Muscle layer of colon (tissue), 2 donors: ENCODE data around the gene EVL.

Source experiments
- H3K27ac ChIP-seq: one replicate; pipeline ENCODE4 v1.7.0; 2013; ENCODE audit warnings: low read depth, mild to moderate bottlenecking, low read length, moderate library complexity
- H3K27me3 ChIP-seq, 2 donors: one replicate each; pipeline ENCODE4 v1.7.0; 2013; ENCODE audit warnings: low read length in 2 of 2, mild to moderate bottlenecking in 2 of 2; ENCODE audit not compliant: insufficient read depth in 2 of 2, control insufficient read depth in 1 of 2
- H3K36me3 ChIP-seq: one replicate; pipeline ENCODE4 v1.7.0; 2013; ENCODE audit warnings: mild to moderate bottlenecking, low read length; ENCODE audit not compliant: insufficient read depth
- H3K4me1 ChIP-seq: one replicate; pipeline ENCODE4 v1.7.0; 2013; ENCODE audit warnings: mild to moderate bottlenecking, low read length; ENCODE audit not compliant: insufficient read depth
- H3K4me3 ChIP-seq, 2 donors: one replicate each; pipeline ENCODE4 v1.7.0; 2013; ENCODE audit warnings: low read length in 2 of 2, low read depth in 1 of 2, mild to moderate bottlenecking in 1 of 2, moderate library complexity in 1 of 2
- H3K9ac ChIP-seq: one replicate; pipeline ENCODE4 v1.7.0; 2013; ENCODE audit warnings: low read length
- H3K9me3 ChIP-seq: one replicate; pipeline ENCODE4 v1.7.0; 2013; ENCODE audit warnings: mild to moderate bottlenecking, low read length
- donor health status: abdominal sarcoma.
- donor health status: Adenocarcinoma of cecum.

Gene EVL

GRCh38 chr14:100115726-100116125 is 50.5 kb downstream of the EVL start:
- Histone ChIP-seq H3K9me3 (no peaks in the 10 kb centered on the region), H3K9ac (no peak overlapping the region), H3K36me3 (no peaks in the 10 kb centered on the region), H3K27ac (no peak overlapping the region), H3K27me3 (no peaks in the 10 kb centered on the region), H3K4me1 (no peaks in the 10 kb centered on the region), H3K4me3 (no peak overlapping the region)

- no peaks in the 10 kb centered on the region for H3K27me3 ChIP-seq
- no peak overlapping the region for H3K4me3 ChIP-seq
- H3K9me3 ChIP-seq: no peaks in the 10 kb centered on the region
- no peak overlapping the region for H3K27ac ChIP-seq
- no peaks in the 10 kb centered on the region for H3K36me3 ChIP-seq
- no peak overlapping the region for H3K9ac ChIP-seq
- no peaks in the 10 kb centered on the region for H3K4me1 ChIP-seq
Observed at GRCh38 chr14:100116134-100116533, 50.9 kb downstream of the EVL start.

- no peak overlapping the region for H3K4me3 ChIP-seq
- no peaks in the 10 kb centered on the region for H3K9me3 ChIP-seq
- H3K4me1 ChIP-seq: no peaks in the 10 kb centered on the region
- no peaks in the 10 kb centered on the region for H3K36me3 ChIP-seq
- H3K9ac ChIP-seq: no peak overlapping the region
- H3K27me3 ChIP-seq: no peaks in the 10 kb centered on the region
- H3K27ac ChIP-seq: no peak overlapping the region
Observed at GRCh38 chr14:100117026-100117425, 51.8 kb downstream of the EVL start.

- no peak overlapping the region for H3K9ac ChIP-seq
- no peaks in the 10 kb centered on the region for H3K27me3 ChIP-seq
- no peak overlapping the region for H3K4me3 ChIP-seq
- no peaks in the 10 kb centered on the region for H3K9me3 ChIP-seq
- no peaks in the 10 kb centered on the region for H3K36me3 ChIP-seq
- no peaks in the 10 kb centered on the region for H3K4me1 ChIP-seq
- no peak overlapping the region for H3K27ac ChIP-seq
Observed at GRCh38 chr14:100117633-100118395, 52.6 kb downstream of the EVL start.

- no peaks in the 10 kb centered on the region for H3K27me3 ChIP-seq
- no peak overlapping the region for H3K9ac ChIP-seq
- H3K36me3 ChIP-seq: no peaks in the 10 kb centered on the region
- no peak overlapping the region for H3K4me3 ChIP-seq
- H3K27ac ChIP-seq: no peak overlapping the region
- H3K4me1 ChIP-seq: no peaks in the 10 kb centered on the region
- H3K9me3 ChIP-seq: no peaks in the 10 kb centered on the region
Observed at GRCh38 chr14:100118396-100119011, 53.3 kb downstream of the EVL start.

- Histone ChIP-seq H3K36me3 (peaks cover 7% of the 10 kb centered on the region), H3K4me3 (no peak overlapping the region), H3K27ac (no peak overlapping the region), H3K4me1 (no peaks in the 10 kb centered on the region), H3K9me3 (no peaks in the 10 kb centered on the region), H3K27me3 (no peaks in the 10 kb centered on the region), H3K9ac (no peak overlapping the region)
Observed at GRCh38 chr14:100119251-100119650, 54.0 kb downstream of the EVL start.

- Histone ChIP-seq H3K4me1 (no peaks in the 10 kb centered on the region), H3K9ac (no peak overlapping the region), H3K9me3 (no peaks in the 10 kb centered on the region), H3K4me3 (no peak overlapping the region), H3K36me3 (peaks cover 10% of the 10 kb centered on the region), H3K27ac (no peak overlapping the region), H3K27me3 (no peaks in the 10 kb centered on the region)
Observed at GRCh38 chr14:100120522-100121269, 55.5 kb downstream of the EVL start.

GRCh38 chr14:100121643-100122480 is 56.6 kb downstream of the EVL start:
- Histone ChIP-seq H3K9me3 (no peaks in the 10 kb centered on the region), H3K4me1 (no peaks in the 10 kb centered on the region), H3K27me3 (no peaks in the 10 kb centered on the region), H3K36me3 (peaks cover 13% of the 10 kb centered on the region), H3K27ac (no peak overlapping the region), H3K9ac (no peak overlapping the region), H3K4me3 (no peak overlapping the region)

GRCh38 chr14:100122481-100123223 is 57.4 kb downstream of the EVL start:
- Histone ChIP-seq H3K4me3 (no peak overlapping the region), H3K36me3 (peaks cover 20% of the 10 kb centered on the region), H3K27me3 (no peaks in the 10 kb centered on the region), H3K27ac (no peak overlapping the region), H3K9ac (no peak overlapping the region), H3K4me1 (no peaks in the 10 kb centered on the region), H3K9me3 (no peaks in the 10 kb centered on the region)

GRCh38 chr14:100123618-100124017 is 58.4 kb downstream of the EVL start:
- H3K4me1 ChIP-seq: no peaks in the 10 kb centered on the region
- H3K9me3 ChIP-seq: no peaks in the 10 kb centered on the region
- H3K9ac ChIP-seq: no peak overlapping the region
- H3K36me3 ChIP-seq: peaks cover 26% of the 10 kb centered on the region
- H3K27me3 ChIP-seq: no peaks in the 10 kb centered on the region
- no peak overlapping the region for H3K4me3 ChIP-seq
- H3K27ac ChIP-seq: no peak overlapping the region
